ENCODE measurements around the gene NAXD.

- TF ChIP-seq CTCF (IDR thresholded peaks at IDR 0.05) = no peak
- TF ChIP-seq POLR2A (IDR thresholded peaks at IDR 0.05) = no peak
These were observed 14.4 kb downstream of the NAXD start for GRCh38 chr13:110629735-110630134.

Measured in uterus (tissue), 2 donors.